ENCODE measurements around the gene FFAR2.
"Not testable (repeated sequence)": the region's sequence is repeated elsewhere in the genome, so short reads cannot be mapped to it uniquely, and the experiment has no call there.

FFAR2 gene

GRCh38 chr19:35458192-35458591 is 10.1 kb downstream of the FFAR2 start:
- no peak for DNase-seq

DNA sequence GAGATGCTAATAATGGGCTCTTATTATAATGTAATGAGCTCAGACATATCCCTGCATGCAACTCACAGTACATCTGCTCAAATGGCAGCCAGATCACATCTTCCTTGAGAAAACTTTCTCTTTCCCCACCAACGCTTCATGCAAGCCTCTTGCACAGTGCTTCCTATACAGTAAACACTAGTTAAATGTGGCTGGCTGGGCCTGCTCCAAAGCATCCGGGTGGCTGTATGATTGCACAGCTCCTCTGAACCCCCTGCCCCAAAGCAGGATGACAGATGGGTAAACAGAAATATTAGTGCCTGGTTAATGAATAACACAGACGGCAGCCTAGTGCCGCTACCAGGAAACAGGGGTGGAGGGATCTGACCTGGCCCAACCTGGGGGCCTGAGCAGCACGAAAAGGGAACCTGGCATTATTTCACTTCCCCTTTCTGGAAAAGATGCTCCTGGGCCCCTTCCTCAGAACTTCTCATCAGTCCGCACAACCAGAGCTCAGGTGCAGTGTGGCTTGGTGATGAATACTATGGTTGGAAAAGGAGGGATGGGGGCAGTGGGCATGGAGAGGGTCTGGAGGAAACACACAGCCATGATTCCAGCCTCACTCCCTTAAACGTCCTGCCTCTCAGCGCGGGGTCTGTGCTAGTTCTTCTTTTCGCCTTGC is 10.8 kb downstream of the FFAR2 start:
- DNase-seq = no peak

GRCh38 chr19:35459414-35460082 is 11.5 kb downstream of the FFAR2 start:
- DNase-seq = no peak

- no peak for DNase-seq
Measured at GRCh38 chr19:35460608-35461007, 12.6 kb downstream of the FFAR2 start.

- DNase-seq = no peak
Measured at GRCh38 chr19:35461060-35461459, 13.0 kb downstream of the FFAR2 start.

DNA sequence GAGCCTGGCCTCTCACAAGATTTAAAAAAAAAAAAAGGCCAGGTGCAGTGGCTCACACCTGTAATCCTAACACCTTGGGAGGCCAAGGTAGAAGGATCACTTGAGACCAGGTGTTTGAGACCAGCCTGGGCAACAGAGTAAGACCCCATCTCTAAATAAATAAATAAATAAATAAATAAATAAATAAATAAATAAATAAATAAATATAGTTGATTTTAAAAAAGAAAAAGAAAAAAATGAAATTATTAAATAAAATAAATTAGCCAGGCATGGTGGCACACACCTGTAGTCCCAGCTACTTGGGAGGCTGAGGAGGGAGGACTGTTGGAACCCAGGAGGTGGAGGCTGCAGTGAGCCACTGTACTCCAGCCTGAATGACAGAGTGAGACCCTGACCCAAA is 13.7 kb downstream of the FFAR2 start:
- not testable (repeated sequence) for DNase-seq

GRCh38 chr19:35462476-35462953 is 14.5 kb downstream of the FFAR2 start:
- no peak for DNase-seq

DNA sequence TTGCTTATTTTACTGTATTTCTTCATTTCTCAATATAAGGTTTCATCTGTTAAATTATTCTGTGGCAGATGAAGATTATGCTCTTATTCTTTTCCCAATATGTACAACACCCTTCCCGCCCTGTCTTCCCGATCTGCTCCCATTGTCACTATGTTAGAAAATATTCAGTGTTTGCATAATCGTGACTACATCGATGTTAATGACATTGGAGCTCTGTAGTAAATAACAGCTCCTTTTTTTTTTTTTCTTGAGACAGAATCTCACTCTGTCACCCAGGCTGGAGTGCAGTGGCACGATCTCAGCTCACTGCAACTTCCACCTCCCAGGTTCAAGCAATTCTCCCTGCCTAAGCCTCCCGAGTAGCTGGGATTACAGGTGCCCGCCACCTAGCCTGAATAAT is 14.9 kb downstream of the FFAR2 start:
- not testable (repeated sequence) for DNase-seq

DNA sequence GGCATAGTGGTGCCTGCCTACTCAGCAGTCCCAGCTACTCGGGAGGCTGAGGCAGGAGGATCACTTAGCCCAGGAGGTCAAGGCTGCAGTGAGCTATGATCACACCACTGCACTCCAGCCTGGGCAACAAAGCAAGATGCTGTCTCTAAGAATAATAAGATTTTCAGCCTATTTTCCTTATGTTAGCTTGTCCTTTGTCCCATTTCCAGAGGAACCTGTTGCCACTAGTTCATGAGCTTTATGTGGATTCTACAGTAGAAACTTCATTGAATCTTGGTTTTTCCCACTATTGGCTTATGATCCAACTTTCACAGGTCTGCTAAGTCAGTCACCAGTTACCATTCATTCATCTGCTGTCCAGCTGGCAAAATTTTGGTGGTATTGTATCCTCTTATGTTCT is 18.2 kb downstream of the FFAR2 start:
- DNase-seq = no peak

GRCh38 chr19:35468637-35469036 is 20.6 kb downstream of the FFAR2 start:
- DNase-seq = no peak

DNA sequence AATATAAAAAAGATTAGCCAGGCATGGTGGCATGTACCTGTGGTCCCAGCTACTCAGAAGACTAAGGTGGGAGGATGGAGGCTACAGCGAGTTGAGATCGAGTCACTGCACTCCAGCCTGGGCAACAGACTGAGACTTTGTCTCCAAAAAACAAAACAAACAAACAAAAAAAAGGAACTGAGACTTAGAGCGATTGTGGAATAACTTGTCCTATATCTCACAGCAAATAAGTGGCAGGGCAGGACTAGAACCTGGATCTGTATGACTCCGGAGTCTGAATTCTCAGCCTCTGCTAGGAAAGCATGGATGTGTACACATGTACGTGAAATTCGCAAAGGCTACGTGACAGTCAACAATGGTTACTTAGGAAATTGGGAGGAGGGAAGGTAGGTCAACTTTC is 22.1 kb downstream of the FFAR2 start:
- no peak for DNase-seq

- DNase-seq = not testable (repeated sequence)
Measured at GRCh38 chr19:35471075-35471474, 23.0 kb downstream of the FFAR2 start.

GRCh38 chr19:35471946-35472345 is 23.9 kb downstream of the FFAR2 start:
- no peak for DNase-seq

DNA sequence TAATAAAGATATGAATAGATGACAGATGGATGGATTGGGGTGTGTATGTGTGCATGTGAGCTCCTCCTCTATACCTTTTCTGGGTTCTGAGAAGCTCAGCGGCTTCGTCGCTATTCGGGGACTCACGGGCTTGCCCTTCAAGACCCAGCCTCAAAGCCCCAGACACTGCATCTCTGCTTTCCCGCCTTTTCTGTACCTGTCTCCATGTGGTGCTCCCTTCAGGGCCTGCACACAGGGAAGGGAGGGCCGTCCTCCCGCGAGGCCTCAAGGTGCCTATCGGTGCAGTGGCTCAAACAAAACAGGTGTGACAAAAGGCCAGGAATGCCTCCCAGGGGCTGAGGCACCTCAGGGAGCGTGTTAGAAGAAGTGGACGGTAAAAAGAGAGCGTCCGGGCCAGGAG is 26.0 kb downstream of the FFAR2 start:
- DNase-seq = no peak

- DNase-seq = not testable (repeated sequence)
Measured at GRCh38 chr19:35474594-35474993, 26.5 kb downstream of the FFAR2 start.

DNA sequence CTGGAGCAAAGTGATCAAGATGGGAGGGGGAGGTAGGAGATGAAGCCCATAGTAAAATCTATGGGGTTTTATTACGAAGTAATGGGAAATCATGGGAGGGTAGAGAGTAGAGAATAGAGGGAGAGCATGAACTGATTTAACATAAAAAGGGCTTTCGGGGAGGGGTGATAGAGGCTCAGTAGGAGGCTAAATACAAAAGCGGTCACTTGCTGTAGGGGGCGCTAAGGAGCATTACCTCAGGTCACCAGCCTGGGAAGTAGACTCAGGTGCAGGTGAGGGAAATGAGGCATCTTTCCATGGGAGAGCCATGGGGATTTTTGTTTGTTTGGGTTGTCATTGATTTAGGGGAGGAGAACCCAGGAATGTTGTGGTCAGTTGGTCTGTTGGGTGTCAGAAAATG is 28.1 kb downstream of the FFAR2 start:
- DNase-seq = no peak

DNA sequence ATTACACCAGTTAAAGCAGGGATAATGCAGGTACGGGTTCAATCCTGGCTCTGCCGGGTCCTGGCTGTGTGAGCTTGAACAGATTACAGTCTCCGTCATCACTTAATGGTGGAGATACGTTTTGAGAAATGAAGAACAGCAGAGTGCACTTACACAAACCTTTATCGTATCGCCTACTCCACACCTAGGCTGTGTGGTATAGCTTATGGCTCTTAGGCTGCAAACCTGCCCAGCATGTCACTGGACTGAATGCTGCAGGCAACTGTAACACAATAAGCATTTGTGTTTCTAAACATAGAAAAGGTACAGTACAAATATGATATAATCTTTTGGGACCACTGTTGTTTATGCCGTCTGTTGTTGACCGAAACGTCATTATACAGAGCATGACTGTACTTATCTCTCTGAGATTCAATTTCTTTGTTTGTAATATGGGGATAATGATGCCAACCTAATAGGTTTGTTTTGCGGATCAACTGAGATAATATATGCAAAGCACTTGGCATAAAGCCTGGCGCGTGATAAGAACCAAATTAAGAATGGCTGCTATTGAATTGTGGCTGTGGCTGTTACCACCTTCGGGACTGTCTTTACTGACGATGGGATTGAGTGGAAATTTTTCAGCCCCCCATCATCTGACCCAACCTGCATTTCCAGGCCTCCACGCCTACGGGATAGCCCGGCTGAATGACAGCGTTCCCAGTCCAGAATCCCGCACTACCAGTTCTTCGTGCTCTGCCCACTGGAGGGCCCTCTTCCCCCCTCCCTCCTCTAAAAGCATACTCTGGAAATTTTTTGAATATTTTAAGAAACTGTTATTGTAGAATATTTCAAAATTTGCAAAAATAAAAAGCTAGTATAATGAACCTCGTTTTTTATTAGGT is 31.0 kb downstream of the FFAR2 start:
- DNase-seq = peak; percentile 42 to 80

DNA sequence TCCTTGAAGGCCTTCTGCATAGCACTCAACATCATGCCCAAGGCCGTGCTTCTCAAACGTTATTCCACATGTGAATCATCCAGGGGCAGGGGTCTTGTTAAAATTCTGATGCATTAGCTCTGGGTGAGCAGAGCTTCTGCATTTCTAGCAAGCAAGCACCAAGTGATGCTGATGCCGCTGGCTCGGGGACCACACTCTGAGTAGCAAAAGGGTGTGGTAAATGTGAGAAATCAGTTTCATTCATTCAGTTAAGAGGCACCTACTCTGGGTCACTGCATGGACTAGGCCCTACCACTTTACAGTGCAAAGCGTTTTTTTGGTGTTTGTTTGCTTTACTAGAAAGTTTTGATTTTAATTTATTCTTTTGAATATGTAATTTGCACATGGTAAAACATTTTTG is 35.0 kb downstream of the FFAR2 start:
- DNase-seq = no peak

DNA sequence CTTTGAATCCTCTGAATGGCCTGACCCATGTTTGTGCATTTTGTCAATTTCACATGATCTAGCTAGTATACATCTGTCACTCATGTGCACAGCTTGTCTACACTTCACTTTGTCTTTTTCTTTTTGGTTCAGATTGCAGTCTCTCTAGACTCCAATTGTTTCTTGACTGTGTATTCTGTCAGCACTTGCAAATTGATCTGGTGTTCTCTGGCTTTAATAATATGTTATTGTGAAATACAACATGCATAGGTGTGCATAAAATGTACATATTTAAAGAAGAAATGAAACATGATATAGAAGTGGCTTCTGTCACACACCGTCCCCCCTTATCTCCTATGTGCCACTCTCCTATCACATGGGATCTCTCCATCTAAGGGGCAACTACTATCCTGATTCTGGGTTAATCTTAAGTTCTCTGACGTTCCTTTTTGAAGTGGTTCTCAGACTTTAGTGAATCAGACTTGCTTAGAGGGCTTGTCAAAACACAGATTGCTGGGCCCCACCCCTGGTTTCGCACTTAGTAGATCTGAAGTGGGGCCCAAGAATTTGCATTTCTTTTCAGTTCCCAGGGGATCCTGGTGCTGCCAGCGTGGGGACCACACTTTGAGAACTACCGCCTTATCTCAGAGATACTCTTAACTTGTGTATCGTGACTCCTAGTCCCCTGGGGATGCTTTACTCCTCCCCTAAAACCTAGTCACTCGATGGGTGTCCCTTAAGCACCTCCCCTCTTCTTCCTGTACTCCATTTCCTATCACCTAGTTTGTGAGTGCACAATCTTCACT is 36.4 kb downstream of the FFAR2 start:
- DNase-seq = no peak

DNA sequence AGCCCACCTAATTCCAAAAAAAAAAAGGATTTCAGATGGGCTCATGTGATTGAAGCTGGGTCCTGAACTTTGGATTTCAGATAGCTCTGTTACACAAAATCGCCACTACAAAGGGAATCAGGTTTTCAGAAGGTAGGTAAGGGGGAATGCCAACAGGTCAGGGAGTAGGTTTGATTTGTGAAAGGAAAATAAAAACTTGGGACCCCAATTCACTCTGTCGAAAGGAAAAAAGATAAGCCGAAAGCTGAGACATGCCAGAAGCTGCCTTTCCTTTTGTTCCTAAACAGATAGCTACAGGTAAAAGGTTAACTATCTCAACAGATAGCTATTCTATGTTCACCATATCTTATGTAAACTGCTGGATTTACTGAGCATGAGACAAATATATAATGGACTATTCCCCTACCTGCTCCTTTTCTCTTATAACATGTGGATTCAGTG is 38.2 kb downstream of the FFAR2 start:
- no peak for DNase-seq

- no peak for DNase-seq
Measured at GRCh38 chr19:35487656-35488182, 39.7 kb downstream of the FFAR2 start.

DNA sequence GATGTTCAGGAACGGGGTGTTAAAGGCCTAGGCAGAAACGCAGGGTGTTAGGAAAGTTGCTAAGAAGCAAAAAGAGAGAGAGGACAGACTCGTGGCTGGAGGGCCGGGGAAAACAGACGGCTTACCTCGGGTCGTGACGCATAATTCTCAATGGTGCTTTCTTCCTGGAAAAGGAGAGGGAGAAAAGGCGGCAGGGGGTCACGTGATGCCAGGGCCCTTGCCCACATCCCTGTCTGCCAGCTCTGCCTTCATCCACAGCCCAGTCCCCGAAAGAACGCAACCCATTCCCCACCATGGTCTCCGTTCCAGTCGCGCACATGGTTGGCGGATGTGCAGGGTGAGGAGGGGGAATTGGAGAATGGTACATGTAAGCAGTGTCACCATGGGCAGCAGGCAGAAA is 40.6 kb downstream of the FFAR2 start:
- no peak for DNase-seq

- no peak for DNase-seq
Measured at GRCh38 chr19:35490364-35490763, 42.3 kb downstream of the FFAR2 start, which contains the start of gene KRTDAP. Gene KRTDAP, minus strand, starts transcription at chr19:35490464. Its CDS starts 22 bp downstream, at chr19:35490442.

All from NCI-H2081 (cell line).